ENCODE results near the gene PORCN. TPM values are rescaled to one million over a fixed set of nuclear protein-coding genes. Genes with fewer than 3 reads are reported as not detected.
A peak's percentile ranks its signal among the peaks of the same experiment; 100 is the strongest.

PORCN gene
- total RNA-seq, 6 experiments from 2014 or later, result 1.7 to 6.1 (median 1.9) TPM

DNA sequence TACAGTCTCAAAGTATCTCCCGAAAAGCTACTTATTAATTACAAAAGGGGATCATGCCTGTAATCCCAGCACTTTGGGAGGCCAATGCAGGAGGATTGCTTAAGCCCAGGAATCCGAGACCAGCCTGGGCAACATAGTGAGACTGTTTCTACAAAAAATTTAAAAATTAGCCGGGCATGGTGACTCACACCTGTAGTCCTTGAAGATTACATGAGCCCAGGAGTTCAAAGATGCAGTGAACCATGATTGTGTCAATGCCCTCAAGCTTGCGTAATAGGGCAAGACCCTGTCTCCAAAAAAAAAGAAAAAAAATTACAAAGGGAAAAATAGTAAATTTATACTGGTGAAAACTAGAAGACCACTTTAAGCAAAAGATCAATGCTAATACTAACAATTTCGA lies 3.3 kb upstream of the PORCN start:
- no peak for DNase-seq
- 54% methylated on average over 5 of the region's 5 CpGs for WGBS (ENCODE audit: insufficient coverage, low coverage, low lambda C conversion rate, missing lambda C conversion rate)
- Histone ChIP-seq H3K4me1 (no peaks in the 10 kb centered on the region), H3K27me3 (no peaks in the 10 kb centered on the region), H3K36me3 (no peaks in the 10 kb centered on the region), H3K4me3 (no peak overlapping the region), H3K27ac (no peak overlapping the region), H3K9me3 (no peaks in the 10 kb centered on the region)
- peak in 3 of 4 donors; percentile 29 to 59 (median 49) for ATAC-seq
- intact Hi-C loops (cut with DNase I), result no loop called here
- no peak for TF ChIP-seq POLR2A (IDR thresholded peaks at IDR 0.05)
- TF ChIP-seq, protein P1, sequence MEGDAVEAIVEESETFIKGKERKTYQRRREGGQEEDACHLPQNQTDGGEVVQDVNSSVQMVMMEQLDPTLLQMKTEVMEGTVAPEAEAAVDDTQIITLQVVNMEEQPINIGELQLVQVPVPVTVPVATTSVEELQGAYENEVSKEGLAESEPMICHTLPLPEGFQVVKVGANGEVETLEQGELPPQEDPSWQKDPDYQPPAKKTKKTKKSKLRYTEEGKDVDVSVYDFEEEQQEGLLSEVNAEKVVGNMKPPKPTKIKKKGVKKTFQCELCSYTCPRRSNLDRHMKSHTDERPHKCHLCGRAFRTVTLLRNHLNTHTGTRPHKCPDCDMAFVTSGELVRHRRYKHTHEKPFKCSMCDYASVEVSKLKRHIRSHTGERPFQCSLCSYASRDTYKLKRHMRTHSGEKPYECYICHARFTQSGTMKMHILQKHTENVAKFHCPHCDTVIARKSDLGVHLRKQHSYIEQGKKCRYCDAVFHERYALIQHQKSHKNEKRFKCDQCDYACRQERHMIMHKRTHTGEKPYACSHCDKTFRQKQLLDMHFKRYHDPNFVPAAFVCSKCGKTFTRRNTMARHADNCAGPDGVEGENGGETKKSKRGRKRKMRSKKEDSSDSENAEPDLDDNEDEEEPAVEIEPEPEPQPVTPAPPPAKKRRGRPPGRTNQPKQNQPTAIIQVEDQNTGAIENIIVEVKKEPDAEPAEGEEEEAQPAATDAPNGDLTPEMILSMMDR (IDR thresholded peaks at IDR 0.05), result no peak

DNA sequence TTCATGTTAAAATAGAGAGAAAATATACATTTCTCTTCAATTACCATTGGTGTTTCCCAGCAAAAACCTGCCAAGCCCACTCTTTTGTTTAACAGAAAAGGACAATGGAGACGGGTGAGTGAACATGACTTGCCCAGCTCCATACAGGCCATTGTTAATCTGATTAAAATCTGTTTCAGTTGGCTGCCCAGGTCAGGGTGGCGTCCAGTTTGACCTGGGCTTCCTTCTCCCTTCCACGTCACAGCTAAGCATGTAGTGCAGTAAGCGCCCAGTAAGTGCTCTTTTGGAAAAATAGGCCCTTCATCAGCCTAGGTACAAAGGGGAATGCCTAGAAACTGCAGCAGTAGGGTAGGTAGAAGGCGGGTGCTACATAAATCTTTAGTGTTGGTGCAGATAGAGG lies 1.5 kb upstream of the PORCN start:
- Histone ChIP-seq H3K27ac (no peak overlapping the region), H3K9me3 (no peaks in the 10 kb centered on the region), H3K4me3 (no peak overlapping the region), H3K36me3 (no peaks in the 10 kb centered on the region), H3K4me1 (no peaks in the 10 kb centered on the region), H3K27me3 (no peaks in the 10 kb centered on the region)
- WGBS (ENCODE audit: insufficient coverage, low coverage, low lambda C conversion rate, missing lambda C conversion rate), result 58% methylated on average over 5 of the region's 5 CpGs
- TF ChIP-seq POLR2A (IDR thresholded peaks at IDR 0.05), result no peak
- TF ChIP-seq, protein P1 (IDR thresholded peaks at IDR 0.05), result no peak
- DNase-seq, result no peak
- ATAC-seq, result no peak
- intact Hi-C loops (cut with DNase I), result no loop called here

DNA sequence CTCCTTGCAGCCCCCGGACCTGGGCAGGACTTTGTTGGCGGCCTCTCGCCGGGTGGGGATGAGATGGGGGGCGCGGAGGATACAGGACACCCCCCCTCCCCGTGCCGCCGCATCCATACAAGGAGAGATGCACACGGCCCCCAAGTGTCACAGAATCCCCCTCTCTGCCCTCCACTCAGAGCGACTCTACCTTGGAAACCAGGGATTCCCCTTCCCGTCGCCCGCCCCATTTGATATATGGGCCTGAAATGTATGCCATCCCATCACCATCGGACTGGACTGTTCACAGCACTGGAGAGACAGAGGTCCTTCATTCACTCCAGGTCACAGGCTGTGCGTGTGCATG lies 426 bp downstream of the PORCN start:
- TF ChIP-seq, protein P1 (IDR thresholded peaks at IDR 0.05), result no peak
- TF ChIP-seq POLR2A (IDR thresholded peaks at IDR 0.05), result no peak
- no peaks in the 10 kb centered on the region for H3K36me3 ChIP-seq
- peak overlapping the region in 1 of 3 donors; percentile 11 for H3K27ac ChIP-seq
- intact Hi-C loops (cut with DNase I), result no loop called here
- WGBS (ENCODE audit: insufficient coverage, low coverage, low lambda C conversion rate, missing lambda C conversion rate), result 53% methylated on average over 4 of the region's 16 CpGs
- no peaks in the 10 kb centered on the region for H3K9me3 ChIP-seq
- no peak for ATAC-seq
- no peak for DNase-seq
- peak overlapping the region; percentile 49 to 67 (median 65) for H3K4me3 ChIP-seq
- H3K27me3 ChIP-seq, result no peaks in the 10 kb centered on the region
- H3K4me1 ChIP-seq, result no peaks in the 10 kb centered on the region

DNA sequence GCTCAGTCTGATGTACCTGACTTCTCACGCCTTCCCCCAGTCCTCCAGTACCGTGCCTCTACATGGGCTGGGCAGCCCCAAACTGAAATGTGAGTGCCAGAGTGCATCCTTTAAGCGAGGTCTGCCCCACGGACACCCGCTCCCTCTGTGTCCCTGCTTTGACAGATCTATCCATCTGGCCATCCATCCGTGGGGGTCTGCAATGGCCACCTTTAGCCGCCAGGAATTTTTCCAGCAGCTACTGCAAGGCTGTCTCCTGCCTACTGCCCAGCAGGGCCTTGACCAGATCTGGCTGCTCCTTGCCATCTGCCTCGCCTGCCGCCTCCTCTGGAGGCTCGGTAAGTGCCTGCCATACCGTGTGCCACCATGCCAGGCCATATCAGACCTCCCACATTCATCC lies 827 bp downstream of the PORCN start:
- H3K9me3 ChIP-seq, result no peaks in the 10 kb centered on the region
- H3K4me1 ChIP-seq, result no peaks in the 10 kb centered on the region
- TF ChIP-seq, protein P1 (IDR thresholded peaks at IDR 0.05), result no peak
- TF ChIP-seq POLR2A (IDR thresholded peaks at IDR 0.05), result no peak
- intact Hi-C loops (cut with DNase I), result no loop called here
- peak overlapping the region in 2 of 3 donors; percentile 65 to 67 for H3K4me3 ChIP-seq
- no peak overlapping the region for H3K27ac ChIP-seq
- H3K27me3 ChIP-seq, result no peaks in the 10 kb centered on the region
- WGBS (ENCODE audit: insufficient coverage, low coverage, low lambda C conversion rate, missing lambda C conversion rate), result 81% methylated on average over 6 of the region's 11 CpGs
- no peak for DNase-seq
- no peaks in the 10 kb centered on the region for H3K36me3 ChIP-seq
- no peak for ATAC-seq

DNA sequence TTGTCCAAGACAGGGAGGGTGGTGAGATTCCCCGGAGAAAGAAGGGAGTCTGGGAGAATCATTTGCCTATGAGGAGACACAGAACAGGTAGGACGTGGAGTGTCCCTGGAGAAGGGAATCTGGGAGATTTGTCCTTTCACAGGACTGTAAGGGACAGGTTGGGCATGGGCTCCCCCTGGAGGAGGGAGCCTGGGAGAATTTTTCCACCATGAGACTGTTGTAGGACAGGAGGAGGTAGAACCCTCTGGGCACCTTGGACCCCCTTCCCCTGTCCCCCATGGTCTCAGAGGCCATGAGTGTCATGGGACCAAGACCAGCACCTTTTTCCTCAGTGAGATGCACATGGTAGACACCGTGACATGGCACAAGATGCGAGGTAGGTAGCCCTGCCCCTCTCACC lies 2.8 kb downstream of the PORCN start:
- intact Hi-C loops (cut with DNase I), result no loop called here
- ATAC-seq (peak; percentile 55 to 67 (median 58)), DNase-seq (no peak)
- Histone ChIP-seq H3K9me3 (no peaks in the 10 kb centered on the region), H3K36me3 (no peaks in the 10 kb centered on the region), H3K27me3 (no peaks in the 10 kb centered on the region), H3K4me3 (no peak overlapping the region), H3K4me1 (no peaks in the 10 kb centered on the region), H3K27ac (no peak overlapping the region)
- WGBS (ENCODE audit: insufficient coverage, low coverage, low lambda C conversion rate, missing lambda C conversion rate), result 36% methylated on average over 3 of the region's 4 CpGs
- TF ChIP-seq, protein P1 (IDR thresholded peaks at IDR 0.05), result peak; percentile 21 to 49 (median 38)
- no peak for TF ChIP-seq POLR2A (IDR thresholded peaks at IDR 0.05)

Measured in right lobe of liver (tissue), 6 donors.